Measurements from ENCODE around the gene MKLN1.
"Not testable (repeated sequence)": the region's sequence is repeated elsewhere in the genome, so short reads cannot be mapped to it uniquely, and the experiment has no call there.

MKLN1 gene

DNA sequence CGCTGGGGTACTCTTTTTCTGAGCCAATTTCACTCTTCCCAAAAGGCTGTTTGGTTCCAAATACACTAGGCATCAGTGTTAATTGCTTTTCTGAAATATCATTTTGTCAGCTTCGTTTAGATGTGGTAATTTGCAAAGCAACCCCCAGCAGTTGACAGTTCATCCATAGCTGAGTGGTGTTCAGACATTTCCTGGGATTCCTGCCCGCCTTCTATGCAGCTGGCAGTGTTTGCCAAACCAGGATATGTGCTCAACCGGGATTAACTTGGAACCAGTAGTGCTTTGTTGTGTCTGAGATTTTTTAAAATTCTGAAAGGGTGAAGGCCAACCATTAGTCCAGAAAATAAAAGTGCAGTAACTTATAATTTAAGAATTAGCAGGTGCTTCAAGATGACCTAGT, 25.2 kb upstream of the MKLN1 start:
- no peak overlapping the region for H3K27ac ChIP-seq (ENCODE audit: poor library complexity, severe bottlenecking)
- H3K9me3 ChIP-seq (ENCODE audit: severe bottlenecking), result peaks cover 2% of the 10 kb centered on the region
- no peak for ATAC-seq (ENCODE audit: low read depth)
- no peak overlapping the region for H3K4me3 ChIP-seq (ENCODE audit: severe bottlenecking)
- DNase-seq (ENCODE audit: low spot score), result no peak
- no peaks in the 10 kb centered on the region for H3K36me3 ChIP-seq (ENCODE audit: low read depth)
- no peaks in the 10 kb centered on the region for H3K4me1 ChIP-seq (ENCODE audit: insufficient read depth, poor library complexity, severe bottlenecking)
- TF ChIP-seq, protein P1, sequence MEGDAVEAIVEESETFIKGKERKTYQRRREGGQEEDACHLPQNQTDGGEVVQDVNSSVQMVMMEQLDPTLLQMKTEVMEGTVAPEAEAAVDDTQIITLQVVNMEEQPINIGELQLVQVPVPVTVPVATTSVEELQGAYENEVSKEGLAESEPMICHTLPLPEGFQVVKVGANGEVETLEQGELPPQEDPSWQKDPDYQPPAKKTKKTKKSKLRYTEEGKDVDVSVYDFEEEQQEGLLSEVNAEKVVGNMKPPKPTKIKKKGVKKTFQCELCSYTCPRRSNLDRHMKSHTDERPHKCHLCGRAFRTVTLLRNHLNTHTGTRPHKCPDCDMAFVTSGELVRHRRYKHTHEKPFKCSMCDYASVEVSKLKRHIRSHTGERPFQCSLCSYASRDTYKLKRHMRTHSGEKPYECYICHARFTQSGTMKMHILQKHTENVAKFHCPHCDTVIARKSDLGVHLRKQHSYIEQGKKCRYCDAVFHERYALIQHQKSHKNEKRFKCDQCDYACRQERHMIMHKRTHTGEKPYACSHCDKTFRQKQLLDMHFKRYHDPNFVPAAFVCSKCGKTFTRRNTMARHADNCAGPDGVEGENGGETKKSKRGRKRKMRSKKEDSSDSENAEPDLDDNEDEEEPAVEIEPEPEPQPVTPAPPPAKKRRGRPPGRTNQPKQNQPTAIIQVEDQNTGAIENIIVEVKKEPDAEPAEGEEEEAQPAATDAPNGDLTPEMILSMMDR (IDR thresholded peaks at IDR 0.05; ENCODE audit: poor library complexity, severe bottlenecking), result no peak
- no peaks in the 10 kb centered on the region for H3K27me3 ChIP-seq (ENCODE audit: insufficient read depth, poor library complexity, severe bottlenecking)

DNA sequence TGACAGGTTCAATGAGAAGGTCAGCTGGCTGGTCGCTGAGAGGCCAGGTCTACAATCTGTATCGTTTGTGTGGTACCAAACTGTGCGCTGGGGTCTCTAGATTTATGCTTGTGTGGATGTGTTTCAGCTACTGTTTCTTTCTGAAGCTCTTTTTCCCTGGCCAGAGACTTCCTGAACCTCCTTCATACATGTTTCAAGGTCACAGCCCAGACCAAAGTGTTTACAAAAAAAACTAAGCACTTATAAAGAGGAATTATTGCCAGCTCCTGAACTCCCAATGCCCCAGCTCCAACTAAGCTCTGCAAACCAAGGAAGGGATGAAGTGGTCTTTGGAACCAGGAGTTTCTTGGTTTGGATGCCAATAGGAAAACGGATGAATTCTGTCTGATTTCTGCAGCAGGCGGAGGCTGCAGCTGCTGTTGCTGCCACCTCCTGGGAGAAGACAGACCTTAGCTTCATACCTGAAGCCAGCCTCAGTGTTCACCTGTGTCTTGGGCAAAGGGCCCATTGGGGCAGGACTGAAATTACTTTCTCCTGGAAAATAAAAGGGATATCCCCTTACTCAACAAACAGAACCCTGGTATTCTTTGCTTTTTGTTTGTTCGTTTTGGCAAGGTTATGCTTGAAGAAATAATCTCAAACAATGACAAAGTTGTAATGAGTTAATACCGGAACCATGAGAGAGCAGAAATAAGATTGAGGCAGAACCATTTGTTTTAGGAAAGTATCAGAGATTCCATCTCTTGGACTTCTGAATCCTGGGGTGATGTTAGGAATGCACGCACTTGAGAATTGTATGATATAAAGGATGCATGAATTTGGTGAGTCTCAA, 24.6 kb upstream of the MKLN1 start:
- Histone ChIP-seq H3K4me1 (ENCODE audit: insufficient read depth, poor library complexity, severe bottlenecking) (no peaks in the 10 kb centered on the region), H3K36me3 (ENCODE audit: low read depth) (no peaks in the 10 kb centered on the region), H3K9me3 (ENCODE audit: severe bottlenecking) (peaks cover 2% of the 10 kb centered on the region), H3K27ac (ENCODE audit: poor library complexity, severe bottlenecking) (no peak overlapping the region), H3K27me3 (ENCODE audit: insufficient read depth, poor library complexity, severe bottlenecking) (no peaks in the 10 kb centered on the region), H3K4me3 (ENCODE audit: severe bottlenecking) (no peak overlapping the region)
- DNase-seq (ENCODE audit: low spot score), result no peak
- ATAC-seq (ENCODE audit: low read depth), result peak; percentile 67; the same call in 1 of the 3 replicates
- TF ChIP-seq, protein P1 (IDR thresholded peaks at IDR 0.05; ENCODE audit: poor library complexity, severe bottlenecking), result peak; percentile 86

DNA sequence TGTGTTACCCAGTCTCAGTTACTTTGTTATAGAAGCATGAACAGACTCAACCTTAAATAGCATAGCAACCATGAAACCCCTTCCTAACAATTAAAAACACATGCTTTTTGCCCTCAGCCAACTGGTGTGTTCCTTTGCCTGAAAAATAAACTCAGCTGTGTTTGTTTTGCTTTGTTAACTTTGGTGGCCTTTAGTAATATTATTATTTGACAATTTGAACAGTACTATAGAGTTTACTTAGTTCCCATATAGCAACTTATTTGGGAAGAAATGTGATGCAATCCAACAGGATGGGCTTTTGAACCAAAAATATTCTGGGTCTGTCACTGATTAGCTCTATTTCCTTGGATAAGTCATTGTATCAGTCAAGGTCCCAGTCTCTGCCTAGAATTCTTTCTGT, 22.5 kb upstream of the MKLN1 start:
- Histone ChIP-seq H3K27ac (ENCODE audit: poor library complexity, severe bottlenecking) (no peak overlapping the region), H3K9me3 (ENCODE audit: severe bottlenecking) (peaks cover 2% of the 10 kb centered on the region), H3K4me1 (ENCODE audit: insufficient read depth, poor library complexity, severe bottlenecking) (no peaks in the 10 kb centered on the region), H3K36me3 (ENCODE audit: low read depth) (no peaks in the 10 kb centered on the region), H3K27me3 (ENCODE audit: insufficient read depth, poor library complexity, severe bottlenecking) (no peaks in the 10 kb centered on the region), H3K4me3 (ENCODE audit: severe bottlenecking) (no peak overlapping the region)
- DNase-seq (ENCODE audit: low spot score) (no peak), ATAC-seq (ENCODE audit: low read depth) (no peak)
- TF ChIP-seq, protein P1 (IDR thresholded peaks at IDR 0.05; ENCODE audit: poor library complexity, severe bottlenecking), result no peak

DNA sequence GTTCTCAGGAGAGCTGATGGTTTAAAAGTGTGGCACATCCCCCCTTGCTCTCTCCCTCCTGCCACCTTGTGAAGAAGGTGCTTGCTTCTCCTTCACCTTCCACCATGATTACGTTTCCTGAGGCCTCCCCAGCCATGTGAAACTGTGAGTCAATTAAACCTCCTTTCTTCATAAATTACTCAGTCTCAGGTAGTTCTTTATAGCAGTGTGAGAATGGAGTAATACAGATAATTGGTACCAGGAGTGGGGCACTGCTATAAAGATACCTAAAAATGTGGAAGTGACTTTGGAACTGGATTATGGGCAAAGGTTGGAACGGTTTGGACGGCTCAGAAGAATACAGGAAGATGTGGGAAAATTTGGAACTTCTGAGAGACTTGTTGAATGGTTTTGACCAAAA, 21.6 kb upstream of the MKLN1 start:
- not testable (repeated sequence) for H3K36me3 ChIP-seq (ENCODE audit: low read depth); H3K4me3 ChIP-seq (ENCODE audit: severe bottlenecking); H3K27ac ChIP-seq (ENCODE audit: poor library complexity, severe bottlenecking); H3K27me3 ChIP-seq (ENCODE audit: insufficient read depth, poor library complexity, severe bottlenecking); H3K4me1 ChIP-seq (ENCODE audit: insufficient read depth, poor library complexity, severe bottlenecking); H3K9me3 ChIP-seq (ENCODE audit: severe bottlenecking); DNase-seq (ENCODE audit: low spot score); ATAC-seq (ENCODE audit: low read depth)

DNA sequence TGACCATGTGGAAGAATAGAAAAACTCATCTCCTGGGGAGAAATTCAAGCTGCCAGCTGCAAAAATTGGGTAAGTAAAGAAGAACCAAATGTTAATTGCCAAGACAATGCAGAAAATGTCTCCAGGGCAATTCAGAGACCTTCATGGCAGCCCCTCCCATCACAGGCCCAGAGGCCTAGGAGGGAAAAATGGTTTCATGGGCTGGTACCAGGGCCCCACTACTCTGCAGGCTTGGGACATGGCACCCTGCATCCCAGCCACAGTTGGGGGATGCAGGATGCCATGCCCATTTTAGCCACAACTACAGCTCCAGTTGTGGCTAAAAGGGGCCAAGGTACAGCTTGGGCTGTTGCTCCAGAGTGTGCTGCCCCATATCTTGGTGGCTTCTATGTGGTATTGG, 20.9 kb upstream of the MKLN1 start:
- H3K9me3 ChIP-seq (ENCODE audit: severe bottlenecking), result peaks cover 2% of the 10 kb centered on the region
- TF ChIP-seq, protein P1 (IDR thresholded peaks at IDR 0.05; ENCODE audit: poor library complexity, severe bottlenecking), result no peak
- no peak for ATAC-seq (ENCODE audit: low read depth)
- H3K27me3 ChIP-seq (ENCODE audit: insufficient read depth, poor library complexity, severe bottlenecking), result no peaks in the 10 kb centered on the region
- DNase-seq (ENCODE audit: low spot score), result no peak
- no peaks in the 10 kb centered on the region for H3K4me1 ChIP-seq (ENCODE audit: insufficient read depth, poor library complexity, severe bottlenecking)
- no peaks in the 10 kb centered on the region for H3K36me3 ChIP-seq (ENCODE audit: low read depth)
- H3K4me3 ChIP-seq (ENCODE audit: severe bottlenecking), result no peak overlapping the region
- H3K27ac ChIP-seq (ENCODE audit: poor library complexity, severe bottlenecking), result no peak overlapping the region

All from RWPE2 (cell line).